ENCODE data around the gene CCDC171.
"Not testable (repeated sequence)": the region's sequence is repeated elsewhere in the genome, so short reads cannot be mapped to it uniquely, and the experiment has no call there.

Gene CCDC171

GRCh38 chr9:15576350-15577050 lies 23.7 kb downstream of the CCDC171 start:
- no peak overlapping the region for H3K4me3 ChIP-seq (ENCODE audit: low read depth, low read length)
- TF ChIP-seq, protein P1, sequence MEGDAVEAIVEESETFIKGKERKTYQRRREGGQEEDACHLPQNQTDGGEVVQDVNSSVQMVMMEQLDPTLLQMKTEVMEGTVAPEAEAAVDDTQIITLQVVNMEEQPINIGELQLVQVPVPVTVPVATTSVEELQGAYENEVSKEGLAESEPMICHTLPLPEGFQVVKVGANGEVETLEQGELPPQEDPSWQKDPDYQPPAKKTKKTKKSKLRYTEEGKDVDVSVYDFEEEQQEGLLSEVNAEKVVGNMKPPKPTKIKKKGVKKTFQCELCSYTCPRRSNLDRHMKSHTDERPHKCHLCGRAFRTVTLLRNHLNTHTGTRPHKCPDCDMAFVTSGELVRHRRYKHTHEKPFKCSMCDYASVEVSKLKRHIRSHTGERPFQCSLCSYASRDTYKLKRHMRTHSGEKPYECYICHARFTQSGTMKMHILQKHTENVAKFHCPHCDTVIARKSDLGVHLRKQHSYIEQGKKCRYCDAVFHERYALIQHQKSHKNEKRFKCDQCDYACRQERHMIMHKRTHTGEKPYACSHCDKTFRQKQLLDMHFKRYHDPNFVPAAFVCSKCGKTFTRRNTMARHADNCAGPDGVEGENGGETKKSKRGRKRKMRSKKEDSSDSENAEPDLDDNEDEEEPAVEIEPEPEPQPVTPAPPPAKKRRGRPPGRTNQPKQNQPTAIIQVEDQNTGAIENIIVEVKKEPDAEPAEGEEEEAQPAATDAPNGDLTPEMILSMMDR (IDR thresholded peaks at IDR 0.05; ENCODE audit: low read depth, low read length) = no peak
- no peak for DNase-seq
- H3K9me3 ChIP-seq = no peaks in the 10 kb centered on the region
- H3K27me3 ChIP-seq = no peaks in the 10 kb centered on the region
- H3K36me3 ChIP-seq = no peaks in the 10 kb centered on the region
- peaks cover 5% of the 10 kb centered on the region for H3K4me1 ChIP-seq

GRCh38 chr9:15578714-15579113 lies 25.9 kb downstream of the CCDC171 start:
- Histone ChIP-seq H3K27me3 (no peaks in the 10 kb centered on the region), H3K4me3 (ENCODE audit: low read depth, low read length) (no peak overlapping the region), H3K36me3 (no peaks in the 10 kb centered on the region), H3K4me1 (no peaks in the 10 kb centered on the region; the same call in 1 of the 2 replicates), H3K9me3 (no peaks in the 10 kb centered on the region)
- no peak for DNase-seq
- TF ChIP-seq, protein P1 (IDR thresholded peaks at IDR 0.05; ENCODE audit: low read depth, low read length) = no peak

- no peak for DNase-seq
- TF ChIP-seq, protein P1 (IDR thresholded peaks at IDR 0.05; ENCODE audit: low read depth, low read length) = no peak
- H3K9me3 ChIP-seq = no peaks in the 10 kb centered on the region
Observed at GRCh38 chr9:15584379-15584778, 31.5 kb downstream of the CCDC171 start.

GRCh38 chr9:15592317-15592716 lies 39.5 kb downstream of the CCDC171 start:
- H3K4me1 ChIP-seq = no peaks in the 10 kb centered on the region
- H3K9me3 ChIP-seq = no peaks in the 10 kb centered on the region
- no peak overlapping the region for H3K4me3 ChIP-seq (ENCODE audit: low read depth, low read length)
- TF ChIP-seq, protein P1 (IDR thresholded peaks at IDR 0.05; ENCODE audit: low read depth, low read length) = no peak
- H3K36me3 ChIP-seq = no peaks in the 10 kb centered on the region
- H3K27me3 ChIP-seq = no peaks in the 10 kb centered on the region
- no peak for DNase-seq

More at GRCh38 chr9:15584379-15584778, 31.5 kb downstream of the CCDC171 start:
- H3K36me3 ChIP-seq = no peaks in the 10 kb centered on the region
- no peaks in the 10 kb centered on the region for H3K4me1 ChIP-seq
- H3K27me3 ChIP-seq = no peaks in the 10 kb centered on the region
- H3K4me3 ChIP-seq (ENCODE audit: low read depth, low read length) = no peak overlapping the region

GRCh38 chr9:15592940-15593339 lies 40.1 kb downstream of the CCDC171 start:
- not testable (repeated sequence) for H3K4me3 ChIP-seq (ENCODE audit: low read depth, low read length); DNase-seq; H3K27me3 ChIP-seq; H3K36me3 ChIP-seq; H3K4me1 ChIP-seq; H3K9me3 ChIP-seq

- not testable (repeated sequence) for H3K36me3 ChIP-seq; DNase-seq; H3K27me3 ChIP-seq; H3K4me1 ChIP-seq; H3K9me3 ChIP-seq; H3K4me3 ChIP-seq (ENCODE audit: low read depth, low read length)
Observed at GRCh38 chr9:15600666-15601330, 48.0 kb downstream of the CCDC171 start.

Measured in BE2C (cell line).